Measurements from ENCODE around the gene GTF2H4.
A peak's percentile ranks its signal among the peaks of the same experiment; 100 is the strongest.
"Not testable (repeated sequence)": the region's sequence is repeated elsewhere in the genome, so short reads cannot be mapped to it uniquely, and the experiment has no call there.

Gene GTF2H4

DNA sequence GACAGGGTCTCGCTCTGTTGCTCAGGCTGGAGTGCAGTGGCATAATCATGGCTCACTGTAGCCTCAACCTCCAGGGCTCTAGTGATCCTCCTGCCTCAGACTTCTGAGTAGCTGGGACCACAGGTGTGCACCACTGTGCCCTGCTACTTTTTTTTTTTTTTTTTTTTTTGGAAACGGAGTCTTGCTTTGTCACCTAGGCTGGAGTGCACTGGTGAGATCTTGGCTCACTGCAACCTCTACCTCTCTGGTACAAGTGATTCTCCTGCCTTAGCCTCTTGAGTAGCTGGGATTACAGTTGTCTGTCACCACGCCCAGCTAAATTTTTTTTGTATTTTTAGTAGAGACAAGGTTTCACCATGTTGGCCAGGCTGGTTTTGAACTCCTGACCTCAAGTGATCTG lies 19.1 kb downstream of the GTF2H4 start:
- not testable (repeated sequence) for DNase-seq

- no peak for DNase-seq
Observed at GRCh38 chr6:30928677-30929076, 20.7 kb downstream of the GTF2H4 start.

DNA sequence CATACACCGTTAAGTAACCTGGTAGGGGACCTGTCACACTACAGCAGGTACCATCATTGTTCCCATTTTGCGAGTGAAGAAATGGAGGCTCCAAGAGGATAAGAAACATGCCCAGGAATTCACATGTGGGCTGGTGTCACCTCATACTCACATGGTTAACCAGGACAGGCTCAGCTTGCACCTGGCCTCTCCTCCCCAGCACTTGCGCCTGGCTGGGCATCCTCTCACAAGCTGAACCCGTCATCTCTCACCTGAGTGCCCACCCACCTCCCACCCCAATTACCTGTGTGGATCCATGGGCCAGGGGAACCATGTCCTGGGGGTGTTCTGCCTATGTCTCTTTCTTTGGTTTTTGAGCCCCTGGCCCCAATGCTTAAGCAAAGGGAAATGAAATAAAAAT lies 22.5 kb downstream of the GTF2H4 start:
- no peak for DNase-seq

DNA sequence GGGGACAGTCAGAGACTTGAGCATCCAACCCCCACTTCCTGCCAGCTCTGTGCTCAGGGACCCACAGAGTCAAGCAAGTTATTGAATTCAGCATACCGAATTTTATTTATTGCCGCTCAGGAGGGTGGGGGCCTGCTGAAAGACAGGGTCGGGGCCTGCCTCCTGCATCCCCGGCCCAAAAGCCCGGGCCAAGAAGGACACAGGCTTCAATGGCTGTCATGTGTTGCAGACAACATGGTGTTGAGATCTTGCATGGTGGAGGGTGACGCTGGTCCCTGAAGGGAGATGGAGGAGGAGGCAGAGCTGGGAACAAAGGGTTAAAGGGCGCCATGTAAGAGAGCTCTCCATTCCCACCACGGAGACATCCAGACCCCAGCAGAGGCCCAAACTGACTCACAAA lies 23.3 kb downstream of the GTF2H4 start:
- no peak for DNase-seq

DNA sequence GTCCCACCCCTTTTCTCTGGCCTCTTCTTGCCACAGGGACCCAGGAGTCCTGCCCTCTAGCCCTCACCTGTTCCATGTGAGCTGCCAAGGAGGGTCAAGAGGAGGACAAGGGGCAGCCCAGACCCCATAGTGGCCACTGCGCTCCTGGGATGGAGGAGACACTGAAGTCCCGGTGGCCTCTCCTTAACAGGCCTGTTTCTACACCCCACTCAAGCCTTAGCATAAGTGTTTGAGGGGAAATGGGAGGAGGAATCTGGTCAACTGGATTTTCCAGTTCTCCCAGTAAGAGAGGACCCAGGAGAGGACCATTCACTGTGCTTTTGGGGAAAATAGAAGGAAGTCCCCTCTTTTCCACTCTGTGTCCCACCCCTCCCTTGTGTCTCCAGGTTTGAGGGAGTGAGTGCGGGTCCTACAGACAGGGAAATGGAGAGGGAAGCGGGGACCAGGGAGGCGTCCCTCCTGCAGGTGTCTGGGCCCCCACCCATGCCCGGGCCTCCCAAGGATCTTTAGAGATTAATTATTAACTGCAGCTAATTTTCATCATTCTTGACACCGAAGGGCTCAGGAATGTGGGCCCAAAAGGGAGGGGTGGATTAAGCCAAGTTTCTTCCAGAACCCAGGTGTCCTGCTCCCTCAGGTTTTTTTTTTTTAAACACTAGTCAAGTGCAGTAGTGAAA lies 24.1 kb downstream of the GTF2H4 start, which contains the start of gene SFTA2:
Gene SFTA2 (minus strand): TSS at position 202 of the 677 bp plus-strand sequence. CDS start 74 bp downstream, at position 128.
- no peak for DNase-seq

GRCh38 chr6:30932665-30933365 lies 24.8 kb downstream of the GTF2H4 start:
- no peak for DNase-seq

GRCh38 chr6:30935018-30935417 lies 27.0 kb downstream of the GTF2H4 start:
- no peak for DNase-seq

GRCh38 chr6:30937265-30937664 lies 29.3 kb downstream of the GTF2H4 start:
- no peak for DNase-seq

DNA sequence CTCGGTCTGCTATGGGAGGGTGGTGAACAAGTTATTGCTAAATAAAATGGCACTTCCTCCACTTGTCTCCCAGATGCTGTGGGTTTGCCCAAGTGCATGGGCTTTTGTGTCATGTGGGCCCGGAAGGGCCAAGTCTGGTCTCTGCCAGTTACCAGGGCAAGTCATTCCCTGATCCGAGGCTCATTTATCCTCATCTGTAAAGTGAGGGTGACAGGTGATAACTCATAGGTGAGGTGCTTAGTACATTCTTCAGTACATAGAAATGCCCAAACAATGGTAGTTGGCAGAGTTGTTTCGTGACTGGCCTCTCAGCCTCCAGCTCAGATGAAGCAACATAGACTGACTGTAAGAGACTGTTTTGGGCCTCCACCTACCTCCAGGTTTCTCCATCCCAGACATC lies 30.7 kb downstream of the GTF2H4 start:
- DNase-seq: no peak

DNA sequence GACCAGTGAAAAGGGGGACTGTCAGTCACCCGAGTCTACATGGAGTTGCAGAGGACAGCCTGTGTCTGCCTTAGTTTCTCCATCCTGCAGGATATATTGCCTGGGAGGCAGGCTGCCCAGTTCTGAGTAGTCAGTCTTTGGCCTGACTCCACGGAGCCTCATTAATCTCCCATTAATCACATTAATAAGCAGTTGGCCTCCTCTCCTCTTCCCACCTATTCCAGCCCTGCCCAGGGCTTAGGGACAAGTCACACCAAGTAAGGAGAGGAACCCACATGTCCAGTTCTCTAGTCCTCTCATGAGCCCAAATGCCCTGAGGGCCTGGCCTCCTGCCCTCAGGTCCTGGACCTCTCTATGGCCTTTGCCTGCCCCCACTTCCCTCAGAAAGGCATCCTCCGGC lies 31.5 kb downstream of the GTF2H4 start:
- no peak for DNase-seq

DNA sequence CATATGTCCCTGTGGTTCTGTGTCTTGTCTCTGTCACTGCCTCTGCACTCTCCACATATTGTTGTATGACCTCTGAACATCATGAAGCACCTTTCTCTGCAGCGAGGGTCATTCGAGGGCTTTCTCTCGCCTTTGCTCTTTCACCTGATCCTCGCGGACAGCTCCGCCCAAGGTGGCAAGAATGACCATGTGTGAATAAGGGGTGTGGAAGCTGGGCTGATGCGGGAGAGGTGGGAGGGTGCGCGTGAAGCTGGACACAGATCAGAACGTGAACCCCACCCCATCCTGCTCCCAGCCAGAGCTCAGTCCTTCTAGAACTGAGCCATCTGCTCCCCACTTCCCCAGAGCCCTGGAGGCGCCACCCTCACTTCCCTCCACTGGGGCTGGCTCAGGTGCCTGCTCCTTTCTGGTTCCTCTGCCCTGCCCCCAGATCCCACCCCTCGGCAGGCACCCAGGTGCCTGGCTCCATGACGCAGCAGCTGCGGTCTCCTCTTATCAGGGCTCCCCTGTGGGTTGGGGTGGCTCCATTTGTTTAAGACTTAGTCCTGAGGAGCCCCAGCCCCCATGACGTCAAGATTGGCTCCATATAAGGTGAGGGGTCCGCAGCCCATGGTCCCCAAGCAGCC lies 32.5 kb downstream of the GTF2H4 start, which contains the start of gene MUCL3:
Gene MUCL3 (plus strand): TSS at position 613 of the 626 bp plus-strand sequence. CDS start 27 bp downstream, outside the sequence.
- DNase-seq: no peak

DNA sequence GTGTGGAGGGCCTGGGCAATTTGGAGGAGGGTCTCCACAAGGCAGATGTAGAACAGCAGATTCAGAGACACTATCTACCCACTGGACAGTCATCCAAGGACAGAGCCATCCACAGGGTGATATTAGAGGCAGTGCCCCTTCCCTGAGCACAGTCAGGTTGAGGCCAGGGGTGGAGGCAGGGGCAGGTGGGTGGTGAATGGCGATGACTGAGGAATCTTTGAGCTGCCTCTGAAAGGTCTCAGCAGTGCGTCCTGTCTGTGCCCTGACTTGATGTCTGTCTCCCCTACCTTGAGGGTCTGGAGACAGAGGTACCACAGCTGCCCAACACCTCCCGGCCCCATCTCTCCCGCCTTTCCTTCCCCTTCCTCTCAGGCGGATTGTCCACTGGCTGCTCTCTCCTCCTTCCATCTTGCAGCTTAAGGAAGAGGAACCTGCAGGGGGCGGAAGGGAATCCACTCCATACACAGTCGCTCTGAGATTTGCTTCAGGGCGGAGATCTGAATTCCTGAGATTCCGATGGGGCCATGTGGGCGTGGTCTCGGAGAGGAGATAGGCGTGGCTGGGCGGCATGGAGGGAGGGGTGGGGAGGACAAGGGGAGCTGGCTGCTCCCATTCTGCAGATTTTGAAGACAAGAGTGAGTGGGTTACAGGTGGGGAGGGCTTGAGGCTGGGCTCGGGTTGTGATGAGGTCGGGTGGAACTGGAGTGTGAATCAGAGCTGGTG lies 34.5 kb downstream of the GTF2H4 start:
- peak in 1 of 6 experiments; percentile 4 for DNase-seq

GRCh38 chr6:30944051-30944450 lies 36.0 kb downstream of the GTF2H4 start:
- no peak for DNase-seq

DNA sequence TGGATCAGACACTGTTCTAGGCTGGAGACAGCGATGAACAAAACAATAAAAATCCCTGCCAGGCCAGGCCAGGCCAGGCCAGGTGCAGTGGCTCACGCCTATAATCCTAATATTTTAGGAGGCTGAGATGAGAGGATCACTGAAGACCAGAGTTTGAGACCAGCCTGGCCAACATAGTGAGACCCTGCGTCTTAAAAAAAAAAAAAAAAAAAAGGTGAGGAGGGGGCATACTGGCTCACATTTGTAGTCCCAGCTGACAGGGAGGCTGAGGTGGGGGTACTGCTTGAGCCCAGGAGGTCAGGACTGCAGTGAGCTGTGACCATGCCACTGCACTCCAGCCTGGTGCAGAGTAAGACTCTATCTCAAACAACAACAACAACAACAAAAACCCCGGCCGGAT lies 37.3 kb downstream of the GTF2H4 start:
- no peak for DNase-seq

GRCh38 chr6:30947231-30947630 lies 39.2 kb downstream of the GTF2H4 start:
- no peak for DNase-seq

GRCh38 chr6:30948811-30949210 lies 40.8 kb downstream of the GTF2H4 start:
- DNase-seq: no peak

DNA sequence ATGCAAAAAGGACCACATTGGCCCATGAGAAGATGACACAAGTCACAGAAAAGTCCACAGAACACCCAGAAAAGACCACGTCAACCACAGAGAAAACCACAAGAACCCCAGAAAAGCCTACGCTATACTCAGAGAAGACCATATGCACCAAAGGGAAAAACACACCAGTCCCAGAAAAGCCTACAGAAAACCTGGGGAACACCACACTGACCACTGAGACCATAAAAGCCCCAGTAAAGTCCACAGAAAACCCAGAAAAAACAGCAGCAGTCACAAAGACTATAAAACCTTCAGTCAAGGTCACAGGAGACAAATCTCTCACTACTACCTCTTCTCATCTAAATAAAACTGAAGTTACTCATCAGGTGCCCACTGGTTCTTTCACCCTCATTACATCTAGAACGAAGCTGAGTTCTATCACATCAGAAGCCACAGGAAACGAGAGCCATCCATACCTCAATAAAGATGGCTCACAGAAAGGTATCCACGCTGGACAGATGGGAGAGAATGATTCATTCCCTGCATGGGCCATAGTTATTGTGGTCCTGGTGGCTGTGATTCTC lies 44.0 kb downstream of the GTF2H4 start:
- no peak for DNase-seq

- DNase-seq: no peak
Observed at GRCh38 chr6:30954631-30955366, 46.8 kb downstream of the GTF2H4 start.

DNA sequence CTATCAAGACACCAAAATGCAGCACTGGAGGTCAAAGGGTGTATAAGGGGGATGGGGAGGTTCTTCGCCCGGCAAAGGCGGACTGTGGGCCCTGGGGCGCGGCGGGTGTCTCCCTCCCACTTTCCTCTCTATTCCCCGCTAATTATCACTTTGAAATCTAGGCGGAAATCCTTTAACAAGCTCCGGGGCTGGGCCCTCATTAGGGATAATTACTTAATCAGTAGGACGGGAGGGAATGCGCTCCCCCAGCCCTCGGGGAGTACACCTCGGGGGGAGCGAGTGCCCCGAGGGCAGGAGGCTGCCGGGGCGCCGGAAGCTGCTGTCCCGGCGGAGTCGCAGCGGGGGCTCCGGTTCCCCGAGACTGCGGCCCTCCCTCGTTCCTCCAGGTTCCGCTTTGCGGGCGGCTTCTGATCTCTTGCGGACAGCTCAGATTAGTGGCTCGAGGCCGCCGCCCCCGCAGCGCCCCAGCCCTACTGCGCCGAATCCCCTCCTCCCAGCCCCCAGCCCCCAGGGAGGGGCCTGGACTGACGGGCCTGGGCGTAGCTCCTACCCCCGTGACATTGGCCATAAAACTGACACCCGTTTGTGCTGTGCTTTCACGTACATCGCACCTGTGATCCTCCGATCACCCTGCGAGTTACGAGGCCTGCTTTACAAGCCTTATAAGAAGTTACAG lies 47.5 kb downstream of the GTF2H4 start:
- DNase-seq: peak; percentile 49 to 74 (median 64)

DNA sequence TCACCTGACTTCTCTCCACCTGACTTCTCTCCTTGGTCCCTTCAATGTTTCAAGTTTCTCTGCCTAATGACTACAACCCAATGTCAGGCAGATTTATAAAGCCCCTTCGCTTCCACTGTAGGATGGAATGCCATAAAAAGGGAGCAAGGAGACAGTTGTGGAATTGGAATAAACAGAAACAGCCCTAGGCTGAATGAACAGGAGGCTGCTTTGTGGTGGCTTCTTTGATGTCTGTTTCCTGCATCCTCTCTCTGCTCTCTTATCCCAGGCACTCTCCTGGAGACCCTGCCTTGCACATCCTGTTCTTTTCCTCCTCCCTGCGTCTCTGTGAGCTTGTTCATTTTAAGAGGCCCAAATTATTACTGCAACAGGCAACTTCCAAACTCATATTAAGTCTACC lies 49.7 kb downstream of the GTF2H4 start:
- no peak for DNase-seq

DNA sequence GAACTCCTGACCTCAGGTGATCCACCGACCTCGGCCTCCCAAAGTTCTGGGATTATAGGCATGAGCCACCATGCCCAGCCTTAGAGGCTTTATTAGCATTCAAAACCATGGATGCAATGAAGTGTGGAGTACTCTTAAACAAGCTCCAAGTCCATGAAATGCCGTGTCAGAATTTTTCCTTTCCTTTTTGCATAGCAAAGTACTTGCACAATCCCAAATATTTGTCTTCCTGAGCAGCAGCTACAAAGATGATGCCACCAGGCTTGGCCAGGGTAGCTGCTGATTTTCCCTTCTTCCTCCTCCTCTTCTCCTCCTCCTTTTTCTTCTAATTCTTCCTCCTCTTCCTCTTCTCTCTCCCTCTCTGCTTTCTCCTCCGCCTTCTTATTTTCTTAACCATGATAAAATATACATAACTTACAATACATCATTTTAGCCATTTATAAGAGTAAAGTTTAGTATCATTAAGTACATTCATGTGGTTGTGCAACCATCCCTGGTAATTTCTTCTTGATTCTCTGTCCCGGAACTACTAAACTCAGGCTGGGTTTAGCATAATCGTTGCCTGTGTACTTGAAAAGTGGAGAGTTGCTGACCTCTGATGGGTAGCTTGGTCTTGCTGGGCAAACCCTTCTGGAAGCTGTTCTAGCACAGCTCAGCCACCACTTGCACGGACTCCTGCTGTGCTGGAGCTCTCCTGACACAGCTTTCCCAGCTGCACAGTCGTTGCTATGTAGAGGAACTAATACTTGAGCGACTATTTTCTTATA lies 53.1 kb downstream of the GTF2H4 start:
- DNase-seq: no peak

Measured in stimulated activated naive CD4-positive, alpha-beta T cell (primary cell).